Stimulated activated CD8-positive, alpha-beta memory T cell treated with anti-CD3 and anti-CD28 coated beads, Interleukin-4, amount 100 ng/mL, for 1 hour (primary cell): ENCODE measurements around the gene GPER1.
"Not testable (repeated sequence)": the region's sequence is repeated elsewhere in the genome, so short reads cannot be mapped to it uniquely, and the experiment has no call there.

Experiments used
- DNase-seq, 2 donors: peaks; one replicate each; pipeline ENCODE4 v3.0.0-alpha.2; 2020; ENCODE audit warnings: low read depth in 2 of 2, low spot score in 1 of 2

Gene GPER1

GRCh38 chr7:1116383-1117008 is 28.6 kb downstream of the GPER1 start:
- not testable (repeated sequence) for DNase-seq

GRCh38 chr7:1117321-1117928 is 29.5 kb downstream of the GPER1 start:
- DNase-seq, result no peak

GRCh38 chr7:1119201-1119600 is 31.3 kb downstream of the GPER1 start:
- DNase-seq, result no peak

- no peak for DNase-seq
Measured at GRCh38 chr7:1120791-1121190, 32.9 kb downstream of the GPER1 start.

- no peak for DNase-seq
Measured at GRCh38 chr7:1121476-1121875, 33.6 kb downstream of the GPER1 start.

GRCh38 chr7:1121886-1122831 is 34.2 kb downstream of the GPER1 start:
- no peak for DNase-seq

- no peak for DNase-seq
Measured at GRCh38 chr7:1122832-1123501, 35.1 kb downstream of the GPER1 start.

- DNase-seq, result no peak
Measured at GRCh38 chr7:1123715-1124114, 35.8 kb downstream of the GPER1 start.

GRCh38 chr7:1124164-1124563 is 36.3 kb downstream of the GPER1 start:
- DNase-seq, result no peak

GRCh38 chr7:1124816-1125602 is 37.1 kb downstream of the GPER1 start:
- DNase-seq, result no peak

- DNase-seq, result no peak
Measured at GRCh38 chr7:1125603-1125969, 37.7 kb downstream of the GPER1 start.

GRCh38 chr7:1127001-1127400 is 39.1 kb downstream of the GPER1 start:
- DNase-seq, result no peak

GRCh38 chr7:1129431-1129830 is 41.5 kb downstream of the GPER1 start:
- DNase-seq, result no peak

- DNase-seq, result no peak
Measured at GRCh38 chr7:1130021-1130990, 42.4 kb downstream of the GPER1 start.

GRCh38 chr7:1131471-1132265 is 43.8 kb downstream of the GPER1 start:
- no peak for DNase-seq

GRCh38 chr7:1134951-1135350 is 47.0 kb downstream of the GPER1 start:
- no peak for DNase-seq

GRCh38 chr7:1136841-1137516 is 49.1 kb downstream of the GPER1 start:
- no peak for DNase-seq

- no peak for DNase-seq
Measured at GRCh38 chr7:1137517-1138167, 49.7 kb downstream of the GPER1 start.
